Natural killer cell (primary cell): ENCODE data around the gene PRKN. TPM values are rescaled to one million over a fixed set of nuclear protein-coding genes. Genes with fewer than 3 reads are reported as not detected.

Experiments
- ATAC-seq, 3 donors: fragments of 150-1000 bp in 2 of 3; fragments of 200-7000 bp in 1 of 3; cut with Tn5 transposase; 1 replicate in 1 of 3; 2 replicates in 2 of 3; pipeline ENCODE4 v1.10.0; 2021; ENCODE audit warnings: mild to moderate bottlenecking in 2 of 3, moderate library complexity in 2 of 3
- DNase-seq, 2 donors: peaks; one replicate each; pipeline versions ENCODE4 v3.0.0 to v3.0.0-alpha.2; 2013 to 2021; ENCODE audit warnings: mixed read lengths in 1 of 2
- H3K27ac ChIP-seq: one replicate; pipeline ENCODE4 v1.5.1; 2013; ENCODE audit warnings: mild to moderate bottlenecking, low read length
- H3K27me3 ChIP-seq: one replicate; pipeline ENCODE4 v1.6.1; 2013; ENCODE audit warnings: low read length; ENCODE audit not compliant: control insufficient read depth, insufficient read depth
- H3K36me3 ChIP-seq: one replicate; pipeline ENCODE4 v1.6.1; 2013; ENCODE audit warnings: low read length; ENCODE audit not compliant: control insufficient read depth, insufficient read depth
- H3K4me1 ChIP-seq: one replicate; pipeline ENCODE4 v1.6.1; 2013; ENCODE audit warnings: low read length; ENCODE audit not compliant: control insufficient read depth, insufficient read depth
- H3K4me3 ChIP-seq: one replicate; pipeline ENCODE4 v1.5.1; 2013; ENCODE audit warnings: low read length
- H3K9me3 ChIP-seq: one replicate; pipeline ENCODE4 v1.6.1; 2013; ENCODE audit warnings: low read length; ENCODE audit not compliant: control insufficient read depth, insufficient read depth
- H3K27ac Mint-ChIP-seq, 2 donors: one replicate each; pipeline ENCODE4 v1.8.0; 2022; ENCODE audit warnings: mild to moderate bottlenecking in 2 of 2, mixed read lengths in 2 of 2, moderate library complexity in 1 of 2
- H3K27me3 Mint-ChIP-seq, 2 donors: one replicate each; pipeline ENCODE4 v1.8.0; 2022; ENCODE audit warnings: low read depth in 2 of 2, mixed read lengths in 2 of 2
- H3K36me3 Mint-ChIP-seq: one replicate; pipeline ENCODE4 v1.8.0; 2022; ENCODE audit warnings: mixed read lengths
- H3K4me1 Mint-ChIP-seq, 2 donors: one replicate each; pipeline ENCODE4 v1.8.0; 2022; ENCODE audit warnings: mixed read lengths in 2 of 2
- H3K4me3 Mint-ChIP-seq: one replicate; pipeline ENCODE4 v1.8.0; 2022; ENCODE audit warnings: mild to moderate bottlenecking, moderate library complexity, mixed read lengths
- H3K9me3 Mint-ChIP-seq, 2 donors: one replicate each; pipeline ENCODE4 v1.8.0; 2022; ENCODE audit warnings: mixed read lengths in 2 of 2
- CTCF ChIP-seq: fragments of 200-600 bp; IDR thresholded peaks from one replicate; pipeline ENCODE4 v1.8.0; 2022; ENCODE audit warnings: antibody characterized with exemption
- WGBS: methylation state at CpG from one replicate; pipeline ENCODE4 v1.1.7; 2013; ENCODE audit warnings: missing lambda C conversion rate; ENCODE audit not compliant: insufficient coverage; 5-methylcytosine and 5-hydroxymethylcytosine counted together
- intact Hi-C: fragments of 100-400 bp; cut with micrococcal nuclease; formaldehyde crosslinking; loops from one replicate; pipeline ENCODE4 v1.14.2; 2022
- total RNA-seq, 4 donors: library from RNA; stranded (reverse); fragments of 120-200 nt in 1 of 4; gene quantifications; one replicate each; pipeline versions ENCODE4 v1.2.3 to v1.2.4, GENCODE V29; 2013 to 2022

The PRKN gene
- total RNA-seq, 3 donors from 2014 or later (not counting 1 experiment from before 2014, with no cell fraction given), result 1.4 to 1.9 (median 1.9) TPM

GRCh38 chr6:162772466-162772865, 44.9 kb upstream of the PRKN start:
- Histone ChIP-seq H3K4me1 (no peaks in the 10 kb centered on the region), H3K4me3 (no peak overlapping the region), H3K36me3 (no peaks in the 10 kb centered on the region), H3K9me3 (no peaks in the 10 kb centered on the region), H3K27ac (no peak overlapping the region), H3K27me3 (no peaks in the 10 kb centered on the region)
- DNase-seq, result no peak
- no peaks in the 10 kb centered on the region for H3K27me3 Mint-ChIP-seq
- ATAC-seq, result no peak
- H3K4me1 Mint-ChIP-seq, result no peaks in the 10 kb centered on the region
- no peak overlapping the region for H3K4me3 Mint-ChIP-seq
- intact Hi-C loops, result no loop called here
- H3K27ac Mint-ChIP-seq, result no peak overlapping the region
- TF ChIP-seq CTCF, result no peak
- H3K9me3 Mint-ChIP-seq, result peaks cover 2 to 5% of the 10 kb centered on the region in 2 donors
- H3K36me3 Mint-ChIP-seq, result no peaks in the 10 kb centered on the region

GRCh38 chr6:162770955-162771354, 43.4 kb upstream of the PRKN start:
- no CpG with 5 or more reads among the region's 1 CpG for WGBS
- Histone ChIP-seq H3K4me1 (no peaks in the 10 kb centered on the region), H3K9me3 (no peaks in the 10 kb centered on the region), H3K27me3 (no peaks in the 10 kb centered on the region), H3K36me3 (no peaks in the 10 kb centered on the region), H3K27ac (no peak overlapping the region), H3K4me3 (no peak overlapping the region)
- intact Hi-C loops, result no loop called here
- ATAC-seq (no peak), DNase-seq (no peak)
- Mint-ChIP-seq H3K36me3 (no peaks in the 10 kb centered on the region), H3K4me1 (no peaks in the 10 kb centered on the region), H3K4me3 (no peak overlapping the region), H3K27me3 (no peaks in the 10 kb centered on the region), H3K27ac (no peak overlapping the region), H3K9me3 (peaks cover 2 to 5% of the 10 kb centered on the region in 2 donors)
- no peak for TF ChIP-seq CTCF

GRCh38 chr6:162770136-162770535, 42.6 kb upstream of the PRKN start:
- Mint-ChIP-seq H3K27me3 (no peaks in the 10 kb centered on the region), H3K4me3 (no peak overlapping the region), H3K4me1 (no peaks in the 10 kb centered on the region), H3K36me3 (no peaks in the 10 kb centered on the region), H3K27ac (no peak overlapping the region), H3K9me3 (peaks cover 2 to 5% of the 10 kb centered on the region in 2 donors)
- H3K4me3 ChIP-seq, result no peak overlapping the region
- ATAC-seq (no peak), DNase-seq (no peak)
- H3K4me1 ChIP-seq, result no peaks in the 10 kb centered on the region
- no peak for TF ChIP-seq CTCF
- intact Hi-C loops, result no loop called here
- no peak overlapping the region for H3K27ac ChIP-seq
- no peaks in the 10 kb centered on the region for H3K27me3 ChIP-seq
- H3K9me3 ChIP-seq, result no peaks in the 10 kb centered on the region
- no peaks in the 10 kb centered on the region for H3K36me3 ChIP-seq

GRCh38 chr6:162753775-162754174, 26.2 kb upstream of the PRKN start:
- H3K27ac Mint-ChIP-seq, result no peak overlapping the region
- no peaks in the 10 kb centered on the region for H3K36me3 Mint-ChIP-seq
- Histone ChIP-seq H3K27me3 (peaks cover 2% of the 10 kb centered on the region), H3K27ac (no peak overlapping the region), H3K9me3 (no peaks in the 10 kb centered on the region), H3K4me3 (no peak overlapping the region), H3K36me3 (no peaks in the 10 kb centered on the region), H3K4me1 (no peaks in the 10 kb centered on the region)
- no peaks in the 10 kb centered on the region for H3K4me1 Mint-ChIP-seq
- TF ChIP-seq CTCF, result no peak
- no peak overlapping the region for H3K4me3 Mint-ChIP-seq
- peaks cover 0 to 2% of the 10 kb centered on the region in 2 donors for H3K9me3 Mint-ChIP-seq
- DNase-seq (no peak), ATAC-seq (no peak)
- intact Hi-C loops, result no loop called here
- H3K27me3 Mint-ChIP-seq, result no peaks in the 10 kb centered on the region
